ENCODE results near the gene ITPRID2.
"Not testable (repeated sequence)": the region's sequence is repeated elsewhere in the genome, so short reads cannot be mapped to it uniquely, and the experiment has no call there.

The ITPRID2 gene

GRCh38 chr2:181949047-181949446 is 57.5 kb downstream of the ITPRID2 start:
- CTCF ChIA-PET, result interaction anchor here (2.1 to 2.5 kb wide), 4 partner anchors 9 to 206 kb away, joined by 5 to 11 read pairs (median 7); no protein-coding TSS in a partner anchor
- POLR2A ChIA-PET, result no interaction called here
- no peak for TF ChIP-seq CTCF (IDR thresholded peaks at IDR 0.05; ENCODE audit: control extremely low read depth, extremely low read depth, low read depth, missing control alignments)
- DNase-seq (ENCODE audit: extremely low spot score), result no peak

GRCh38 chr2:181952404-181953226 is 61.1 kb downstream of the ITPRID2 start:
- no peak for TF ChIP-seq CTCF (IDR thresholded peaks at IDR 0.05; ENCODE audit: control extremely low read depth, extremely low read depth, low read depth, missing control alignments)
- ChIA-PET CTCF (interaction anchor here (0.9 to 4.5 kb wide), 10 partner anchors 9 to 211 kb away, joined by 3 to 30 read pairs (median 5); no protein-coding TSS in a partner anchor), POLR2A (no interaction called here)
- DNase-seq (ENCODE audit: extremely low spot score), result no peak

GRCh38 chr2:181953881-181954537 is 62.5 kb downstream of the ITPRID2 start:
- ChIA-PET POLR2A (no interaction called here), CTCF (interaction anchor here (0.8 to 4.5 kb wide), 30 partner anchors 8 to 1830 kb away, joined by 3 to 30 read pairs (median 4); no protein-coding TSS in a partner anchor)
- peak; percentile 76 for DNase-seq (ENCODE audit: extremely low spot score)
- TF ChIP-seq CTCF (IDR thresholded peaks at IDR 0.05; ENCODE audit: control extremely low read depth, extremely low read depth, low read depth, missing control alignments), result peak; percentile 76

GRCh38 chr2:181954538-181954883 is 63.0 kb downstream of the ITPRID2 start:
- CTCF ChIA-PET, result interaction anchor here (0.6 to 4.5 kb wide), 22 partner anchors 8 to 286 kb away, joined by 3 to 30 read pairs (median 4); no protein-coding TSS in a partner anchor
- no peak for DNase-seq (ENCODE audit: extremely low spot score)
- POLR2A ChIA-PET, result no interaction called here
- TF ChIP-seq CTCF (IDR thresholded peaks at IDR 0.05; ENCODE audit: control extremely low read depth, extremely low read depth, low read depth, missing control alignments), result no peak

GRCh38 chr2:181955010-181955409 is 63.5 kb downstream of the ITPRID2 start:
- no peak for TF ChIP-seq CTCF (IDR thresholded peaks at IDR 0.05; ENCODE audit: control extremely low read depth, extremely low read depth, low read depth, missing control alignments)
- ChIA-PET POLR2A (no interaction called here), CTCF (interaction anchor here (0.6 to 4.5 kb wide), 20 partner anchors 9 to 286 kb away, joined by 3 to 30 read pairs (median 4); no protein-coding TSS in a partner anchor)
- DNase-seq (ENCODE audit: extremely low spot score), result no peak

GRCh38 chr2:181955866-181956265 is 64.3 kb downstream of the ITPRID2 start:
- CTCF ChIA-PET, result interaction anchor here (1.0 to 4.5 kb wide), 3 partner anchors 23 to 214 kb away, joined by 3 to 30 read pairs (median 9); no protein-coding TSS in a partner anchor
- DNase-seq (ENCODE audit: extremely low spot score); POLR2A ChIA-PET: not testable (repeated sequence)
